CD14-positive monocyte (primary cell): Measurements from ENCODE around the gene SEC16A. TPM values are rescaled to one million over a fixed set of nuclear protein-coding genes. Genes with fewer than 3 reads are reported as not detected.

Experiments used
- DNase-seq, 3 donors: peaks; one replicate each; pipeline ENCODE4 v3.0.0-alpha.2; 2011 to 2022
- H2AFZ ChIP-seq: 2 replicates; pipeline ENCODE4 v1.6.0; 2012; ENCODE audit warnings: mild to moderate bottlenecking, low read depth, low read length, inconsistent platforms; ENCODE audit not compliant: insufficient read depth, poor library complexity, severe bottlenecking
- H3K27ac ChIP-seq, 2 donors: 1 replicate in 1 of 2; 2 replicates in 1 of 2; pipeline ENCODE4 v1.5.1; 2012 to 2013; ENCODE audit warnings: low read length in 2 of 2, control low read depth in 1 of 2, inconsistent platforms in 1 of 2, low read depth in 1 of 2, mild to moderate bottlenecking in 1 of 2
- H3K27me3 ChIP-seq, 2 donors: one replicate each; pipeline versions ENCODE4 v1.6.0 to v1.6.1; 2011 to 2013; ENCODE audit warnings: low read length in 2 of 2; ENCODE audit not compliant: control insufficient read depth in 2 of 2, insufficient read depth in 2 of 2
- H3K36me3 ChIP-seq, 2 donors: replicated peaks in 1 of 2; 1 replicate in 1 of 2; 2 replicates in 1 of 2; pipeline versions ENCODE4 v1.5.1 to v1.6.1; 2012 to 2013; ENCODE audit warnings: low read length in 2 of 2, control low read depth in 1 of 2, inconsistent platforms in 1 of 2, mild to moderate bottlenecking in 1 of 2; ENCODE audit not compliant: insufficient read depth in 2 of 2, control insufficient read depth in 1 of 2
- H3K4me1 ChIP-seq, 2 donors: 1 replicate in 1 of 2; 2 replicates in 1 of 2; pipeline versions ENCODE4 v1.5.1 to v1.6.1; 2012 to 2013; ENCODE audit warnings: low read length in 2 of 2, control low read depth in 1 of 2, inconsistent platforms in 1 of 2, mild to moderate bottlenecking in 1 of 2, moderate library complexity in 1 of 2; ENCODE audit not compliant: insufficient read depth in 2 of 2, control insufficient read depth in 1 of 2
- H3K4me2 ChIP-seq: replicated peaks from 2 replicates; pipeline ENCODE3; 2012; ENCODE audit warnings: low read length, moderate library complexity, mild to moderate bottlenecking; ENCODE audit not compliant: poor library complexity, severe bottlenecking; ENCODE audit errors: extremely low read depth
- H3K4me3 ChIP-seq, 3 experiments: fragments of 200-600 bp in 1 of 3; sonication (generic) in 1 of 3; replicated peaks in 1 of 3; 1 replicate in 2 of 3; 2 replicates in 1 of 3; pipeline ENCODE4 v1.5.1; 2011 to 2013; ENCODE audit warnings: low read length in 3 of 3, mild to moderate bottlenecking in 3 of 3, control low read depth in 2 of 3, low read depth in 2 of 3, inconsistent platforms in 1 of 3, moderate library complexity in 1 of 3
- H3K79me2 ChIP-seq: 2 replicates; pipeline ENCODE4 v1.6.0; 2012; ENCODE audit warnings: mild to moderate bottlenecking, control low read depth, inconsistent platforms, low read length, moderate library complexity; ENCODE audit not compliant: insufficient read depth
- H3K9ac ChIP-seq: 2 replicates; pipeline ENCODE4 v1.6.0; 2017; ENCODE audit warnings: low read length, mild to moderate bottlenecking; ENCODE audit not compliant: insufficient read depth, poor library complexity, severe bottlenecking
- H3K9me3 ChIP-seq, 2 donors: replicated peaks in 1 of 2; 1 replicate in 1 of 2; 2 replicates in 1 of 2; pipeline versions ENCODE4 v1.5.1 to v1.6.1; 2012 to 2013; ENCODE audit warnings: low read length in 2 of 2, control low read depth in 1 of 2; ENCODE audit not compliant: control insufficient read depth in 1 of 2, insufficient read depth in 1 of 2
- H4K20me1 ChIP-seq: 2 replicates; pipeline ENCODE4 v1.6.0; 2012; ENCODE audit warnings: mild to moderate bottlenecking, low read length, control low read depth, moderate library complexity; ENCODE audit not compliant: insufficient read depth
- H3K27ac Mint-ChIP-seq, 7 donors: one replicate each; pipeline ENCODE4 v1.8.0; 2020; ENCODE audit warnings: mild to moderate bottlenecking in 7 of 7, mixed read lengths in 7 of 7, moderate library complexity in 6 of 7, inconsistent platforms in 2 of 7
- H3K27me3 Mint-ChIP-seq, 3 donors: one replicate each; pipeline ENCODE4 v1.8.0; 2021 to 2022; ENCODE audit warnings: low read depth in 3 of 3, mild to moderate bottlenecking in 3 of 3, mixed read lengths in 3 of 3, moderate library complexity in 3 of 3, inconsistent platforms in 1 of 3
- H3K36me3 Mint-ChIP-seq, 2 donors: one replicate each; pipeline ENCODE4 v1.8.0; 2020; ENCODE audit warnings: mixed read lengths in 2 of 2, inconsistent platforms in 1 of 2, mild to moderate bottlenecking in 1 of 2
- H3K4me1 Mint-ChIP-seq: one replicate; pipeline ENCODE4 v1.8.0; 2020; ENCODE audit warnings: mild to moderate bottlenecking, mixed read lengths
- H3K4me3 Mint-ChIP-seq, 2 donors: one replicate each; pipeline ENCODE4 v1.8.0; 2020; ENCODE audit warnings: mild to moderate bottlenecking in 2 of 2, mixed read lengths in 2 of 2, moderate library complexity in 1 of 2
- H3K9me3 Mint-ChIP-seq, 7 donors: one replicate each; pipeline ENCODE4 v1.8.0; 2020 to 2022; ENCODE audit warnings: mixed read lengths in 7 of 7, mild to moderate bottlenecking in 6 of 7, moderate library complexity in 6 of 7, inconsistent platforms in 2 of 7
- CTCF ChIP-seq: fragments of 200-600 bp; IDR thresholded peaks from one replicate; pipeline ENCODE4 v1.8.0; 2022; ENCODE audit warnings: antibody characterized with exemption, mild to moderate bottlenecking
- WGBS: methylation state at CpG from one replicate; pipeline ENCODE4 v1.1.5; 2013; ENCODE audit warnings: missing lambda C conversion rate; ENCODE audit not compliant: insufficient coverage; 5-methylcytosine and 5-hydroxymethylcytosine counted together
- intact Hi-C, 2 donors: fragments of 100-400 bp; cut with micrococcal nuclease; formaldehyde crosslinking; loops; one replicate each; pipeline versions ENCODE4 v1.15.0 to v1.15.1; 2023
- polyA plus RNA-seq, 3 donors: library from polyadenylated mRNA; depleted of rRNA in 1 of 3; unstranded in 2 of 3; stranded (reverse) in 1 of 3; fragments of 300-500 nt in 2 of 3; fragments of >200 nt in 1 of 3; fragmentation: Illumina TruSeq in 2 of 3; gene quantifications; 1 replicate in 2 of 3; 2 replicates in 1 of 3; pipeline ENCODE4 v1.2.3, GENCODE V29; 2012 to 2021

SEC16A gene
- polyA plus RNA-seq, 3 donors: 11.1 to 36.8 (median 19.1) TPM

GRCh38 chr9:136436055-136436634 is 46.7 kb downstream of the SEC16A start:
- Histone ChIP-seq H3K4me3 (no peak overlapping the region), H3K79me2 (peaks cover 18% of the 10 kb centered on the region), H3K9ac (no peak overlapping the region), H3K27me3 (peaks cover 0 to 4% of the 10 kb centered on the region in 2 donors), H3K36me3 (peaks cover 7 to 16% of the 10 kb centered on the region in 2 donors), H4K20me1 (peaks cover 25% of the 10 kb centered on the region), H3K4me1 (peaks cover 23 to 27% of the 10 kb centered on the region in 2 donors), H3K27ac (no peak overlapping the region), H3K9me3 (no peaks in the 10 kb centered on the region), H2AFZ (no peak overlapping the region), H3K4me2 (no peak overlapping the region)
- H3K9me3 Mint-ChIP-seq: no peaks in the 10 kb centered on the region
- TF ChIP-seq CTCF: no peak
- H3K4me3 Mint-ChIP-seq: no peak overlapping the region
- peaks cover 6 to 38% of the 10 kb centered on the region in 2 donors for H3K36me3 Mint-ChIP-seq
- intact Hi-C loops: no loop called here
- H3K27ac Mint-ChIP-seq: no peak overlapping the region
- H3K4me1 Mint-ChIP-seq: peaks cover 25% of the 10 kb centered on the region
- peaks cover 5 to 11% (median 6%) of the 10 kb centered on the region in 3 donors for H3K27me3 Mint-ChIP-seq
- WGBS: 93% methylated on average over 25 of the region's 25 CpGs
- no peak for DNase-seq

- Mint-ChIP-seq H3K36me3 (peaks cover 11 to 42% of the 10 kb centered on the region in 2 donors), H3K4me3 (no peak overlapping the region), H3K9me3 (peaks cover 0 to 2% (median 0%) of the 10 kb centered on the region in 7 donors), H3K27me3 (peaks cover 5 to 11% (median 6%) of the 10 kb centered on the region in 3 donors), H3K4me1 (peaks cover 23% of the 10 kb centered on the region), H3K27ac (peak overlapping the region in 1 of 7 donors; percentile 50)
- 95% methylated on average over 11 of the region's 17 CpGs for WGBS
- H3K27me3 ChIP-seq: peaks cover 0 to 4% of the 10 kb centered on the region in 2 donors
- peaks cover 19% of the 10 kb centered on the region for H4K20me1 ChIP-seq
- intact Hi-C loops: no loop called here
- no peak overlapping the region for H3K9ac ChIP-seq
- peaks cover 18% of the 10 kb centered on the region for H3K79me2 ChIP-seq
- no peak overlapping the region for H3K4me3 ChIP-seq
- no peak overlapping the region for H2AFZ ChIP-seq
- peaks cover 19 to 23% of the 10 kb centered on the region in 2 donors for H3K4me1 ChIP-seq
- DNase-seq: no peak
- H3K27ac ChIP-seq: no peak overlapping the region
- peaks cover 14 to 20% of the 10 kb centered on the region in 2 donors for H3K36me3 ChIP-seq
- no peak overlapping the region for H3K4me2 ChIP-seq
- TF ChIP-seq CTCF: no peak
- no peaks in the 10 kb centered on the region for H3K9me3 ChIP-seq
Measured at GRCh38 chr9:136434580-136435169, 48.2 kb downstream of the SEC16A start.
